OCI-LY1 (cell line): ENCODE measurements around the gene FBXO34.

ENCODE experiments used
- EZH2 ChIP-seq: fragments of 200-600 bp; sonication (generic), shearing (Covaris generic); IDR thresholded peaks from 2 replicates; pipeline ENCODE4 v1.8.0; 2017; ENCODE audit warnings: borderline replicate concordance, mixed run types, mild to moderate bottlenecking, antibody characterized with exemption, low read length, moderate library complexity, mixed read lengths
- TF ChIP-seq, protein P1 (sequence below): fragments of 200-600 bp; sonication (generic), shearing (Covaris generic); IDR thresholded peaks from 2 replicates; pipeline ENCODE4 v1.5.1; 2017; ENCODE audit warnings: mild to moderate bottlenecking, antibody characterized with exemption, low read length, moderate library complexity, mixed read lengths

DNA sequence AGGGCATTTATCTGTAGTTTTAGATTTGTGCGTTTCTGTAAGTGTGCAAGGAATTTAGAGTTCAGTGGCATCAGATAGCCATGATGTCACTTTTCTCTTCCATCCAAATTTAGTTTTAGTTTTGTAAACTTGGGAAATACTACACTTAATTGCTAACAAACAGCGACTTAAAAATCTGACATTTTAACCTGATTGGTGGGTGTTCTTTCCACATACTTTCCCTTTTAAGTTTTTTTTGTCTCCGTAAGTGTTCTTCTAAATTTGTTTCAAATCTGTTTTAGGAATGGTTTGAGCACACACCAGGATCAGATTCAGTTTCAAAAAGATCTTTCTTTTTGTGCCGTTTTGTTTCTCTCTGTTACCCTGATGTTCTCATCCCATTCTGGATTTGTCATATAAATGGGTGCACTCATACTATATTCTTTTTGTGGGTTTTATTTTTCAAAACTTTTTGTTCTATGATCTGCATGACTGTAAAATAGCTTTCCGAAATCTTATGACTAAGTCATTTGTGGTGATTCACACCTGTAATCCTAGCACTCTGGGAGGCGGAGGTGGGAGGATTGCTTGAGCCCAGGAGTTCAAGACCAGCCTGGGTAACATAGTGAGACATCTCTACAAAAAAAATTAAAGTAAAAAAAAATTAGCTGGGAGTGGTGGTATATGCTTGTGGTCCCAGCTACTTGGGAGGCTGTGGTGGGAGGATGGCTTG is 58.9 kb downstream of the FBXO34 start:
- TF ChIP-seq, protein P1, sequence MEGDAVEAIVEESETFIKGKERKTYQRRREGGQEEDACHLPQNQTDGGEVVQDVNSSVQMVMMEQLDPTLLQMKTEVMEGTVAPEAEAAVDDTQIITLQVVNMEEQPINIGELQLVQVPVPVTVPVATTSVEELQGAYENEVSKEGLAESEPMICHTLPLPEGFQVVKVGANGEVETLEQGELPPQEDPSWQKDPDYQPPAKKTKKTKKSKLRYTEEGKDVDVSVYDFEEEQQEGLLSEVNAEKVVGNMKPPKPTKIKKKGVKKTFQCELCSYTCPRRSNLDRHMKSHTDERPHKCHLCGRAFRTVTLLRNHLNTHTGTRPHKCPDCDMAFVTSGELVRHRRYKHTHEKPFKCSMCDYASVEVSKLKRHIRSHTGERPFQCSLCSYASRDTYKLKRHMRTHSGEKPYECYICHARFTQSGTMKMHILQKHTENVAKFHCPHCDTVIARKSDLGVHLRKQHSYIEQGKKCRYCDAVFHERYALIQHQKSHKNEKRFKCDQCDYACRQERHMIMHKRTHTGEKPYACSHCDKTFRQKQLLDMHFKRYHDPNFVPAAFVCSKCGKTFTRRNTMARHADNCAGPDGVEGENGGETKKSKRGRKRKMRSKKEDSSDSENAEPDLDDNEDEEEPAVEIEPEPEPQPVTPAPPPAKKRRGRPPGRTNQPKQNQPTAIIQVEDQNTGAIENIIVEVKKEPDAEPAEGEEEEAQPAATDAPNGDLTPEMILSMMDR = no peak
- TF ChIP-seq EZH2 = no peak
